ENCODE measurements around the gene TMUB1. TPM values are rescaled to one million over a fixed set of nuclear protein-coding genes. Genes with fewer than 3 reads are reported as not detected.

The TMUB1 gene
- polyA plus RNA-seq, 2 of the 4 experiments (the other 2 are of a cell fraction), result 14.0 to 37.7 TPM

DNA sequence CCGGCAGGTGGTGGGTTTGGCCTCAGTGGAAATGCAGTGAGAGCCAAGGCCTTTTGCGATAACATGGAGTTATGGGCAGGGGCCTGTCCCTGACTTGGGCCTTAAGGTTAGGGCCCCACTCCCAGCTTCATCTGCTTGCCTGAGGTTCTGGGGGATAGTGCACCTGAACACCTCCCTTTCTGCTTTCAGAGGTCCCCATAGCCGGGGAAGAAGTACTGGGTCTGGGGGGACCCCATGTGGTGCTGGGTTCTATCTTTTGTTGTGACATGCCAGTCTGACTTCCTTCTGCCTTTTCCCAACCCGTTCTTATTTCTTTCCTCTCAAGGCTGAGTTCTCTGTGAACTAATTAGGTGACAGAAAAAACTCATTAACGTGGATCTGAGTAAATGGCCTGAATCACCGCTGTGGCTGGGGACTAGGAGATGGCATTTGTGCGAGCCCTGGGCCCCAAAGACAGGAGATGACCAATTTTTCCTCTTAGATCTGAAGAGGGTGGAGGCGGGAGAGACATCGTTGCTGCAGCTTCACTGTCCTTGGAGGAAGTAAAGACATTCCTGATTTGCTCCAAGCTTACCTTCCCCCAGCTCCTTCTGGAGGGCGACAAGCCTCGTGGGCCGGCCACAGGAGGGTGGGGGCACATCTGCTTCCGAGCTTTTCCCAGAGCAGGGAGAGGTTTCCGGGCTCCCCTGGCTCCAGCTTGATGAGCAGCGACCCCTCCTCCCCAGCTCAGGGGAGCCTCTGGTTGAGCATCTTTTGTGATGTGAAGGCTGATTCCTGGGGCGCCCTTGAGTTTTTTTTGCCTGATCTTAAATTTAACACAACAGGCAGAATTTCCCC, 4.9 kb upstream of the TMUB1 start:
- ATAC-seq (no peak), FAIRE-seq (no peak), DNase-seq (ENCODE audit: low read depth in 1 of 2, low spot score in 1 of 2) (no peak)
- POLR2A ChIA-PET, result no interaction called here
- Histone ChIP-seq H3K4me1 (peaks cover 34% of the 10 kb centered on the region), H3K27ac (peak overlapping the region; percentile 84 to 98), H3K4me2 (peak overlapping the region; percentile 97), H3K9me3 (no peaks in the 10 kb centered on the region), H3K4me3 (peak overlapping the region; percentile 86)
- WGBS (ENCODE audit: missing lambda C conversion rate), result 73% methylated on average over 15 of the region's 16 CpGs
- CTCF ChIA-PET, result interaction anchor here (0.7 to 27.1 kb wide), 10 partner anchors 10 to 360 kb away, joined by 3 to 412 read pairs (median 4); no protein-coding TSS in a partner anchor
- TF ChIP-seq, protein P1, sequence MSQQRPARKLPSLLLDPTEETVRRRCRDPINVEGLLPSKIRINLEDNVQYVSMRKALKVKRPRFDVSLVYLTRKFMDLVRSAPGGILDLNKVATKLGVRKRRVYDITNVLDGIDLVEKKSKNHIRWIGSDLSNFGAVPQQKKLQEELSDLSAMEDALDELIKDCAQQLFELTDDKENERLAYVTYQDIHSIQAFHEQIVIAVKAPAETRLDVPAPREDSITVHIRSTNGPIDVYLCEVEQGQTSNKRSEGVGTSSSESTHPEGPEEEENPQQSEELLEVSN (IDR thresholded peaks at IDR 0.05; ENCODE audit: borderline replicate concordance, low read depth), result 0 out of 2 replicates have a peak, but pooled peaks have one; percentile 2
- no peak for TF ChIP-seq EHMT2 (IDR thresholded peaks at IDR 0.05; ENCODE audit: low read depth)

DNA sequence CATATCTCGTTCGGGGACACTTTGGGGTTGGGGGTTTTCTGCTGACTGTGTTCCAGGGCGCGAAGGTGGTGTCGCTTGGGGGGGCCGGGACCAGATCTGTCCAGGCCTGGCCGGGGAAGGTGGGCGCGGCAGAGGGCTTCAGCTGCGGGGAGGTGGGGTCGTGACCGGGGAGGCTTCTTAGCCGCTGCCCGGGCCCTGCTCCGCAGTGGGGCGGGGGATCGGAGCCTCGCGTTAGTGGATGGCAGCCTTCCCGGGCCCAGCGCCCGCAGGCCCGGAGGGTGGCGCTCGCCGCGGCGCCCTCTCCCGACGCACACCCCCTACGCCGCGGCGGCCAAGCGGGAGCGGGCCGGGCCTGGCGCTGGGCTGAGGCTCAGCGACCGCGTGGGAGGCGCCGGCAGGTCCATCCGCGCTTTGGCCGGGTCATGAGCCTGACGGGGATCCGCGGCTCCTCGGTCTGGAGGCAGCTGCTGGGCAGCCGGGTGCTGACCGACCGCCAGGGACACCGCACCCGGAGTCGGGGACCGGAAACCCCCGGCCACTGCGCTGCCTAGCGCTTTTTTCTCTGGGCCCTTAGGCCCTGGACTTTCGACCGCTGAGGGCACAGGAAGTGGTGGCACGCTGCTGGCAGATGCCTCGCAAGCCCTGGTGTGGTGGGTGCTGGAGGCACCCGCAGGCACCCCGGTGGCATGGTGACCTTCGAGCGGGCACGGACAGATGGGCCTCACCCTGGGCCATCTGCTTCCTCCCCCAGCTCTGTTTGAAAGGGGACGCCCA, 4.1 kb upstream of the TMUB1 start:
- TF ChIP-seq, protein P2, sequence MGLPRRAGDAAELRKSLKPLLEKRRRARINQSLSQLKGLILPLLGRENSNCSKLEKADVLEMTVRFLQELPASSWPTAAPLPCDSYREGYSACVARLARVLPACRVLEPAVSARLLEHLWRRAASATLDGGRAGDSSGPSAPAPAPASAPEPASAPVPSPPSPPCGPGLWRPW (IDR thresholded peaks at IDR 0.05), result no peak
- TF ChIP-seq ZC3H11A (IDR thresholded peaks at IDR 0.05) (no peak), HDAC2 (IDR thresholded peaks at IDR 0.05) (0 out of 2 replicates have a peak, but pooled peaks have one; percentile 27), FOSL2 (IDR thresholded peaks at IDR 0.05) (no peak), FOSL2 (CRISPR knock-in tag; IDR thresholded peaks at IDR 0.05) (peak; percentile 17; the same call in 1 of the 2 replicates), JUNB (IDR thresholded peaks at IDR 0.05) (no peak), PHF8 (IDR thresholded peaks at IDR 0.05; ENCODE audit: borderline replicate concordance, low read depth) (0 out of 2 replicates have a peak, but pooled peaks have one; percentile 21), SMC3 (IDR thresholded peaks at IDR 0.05) (peak; percentile 36; the same call in 1 of the 3 replicates), RAD21 (conservative IDR thresholded peaks at IDR 0.05 in 1 of 2, IDR thresholded peaks at IDR 0.05 in 1 of 2) (peak in 1 of 2 experiments; percentile 29; a peak in 1 of 5 replicates), BHLHE40 (IDR thresholded peaks at IDR 0.05; ENCODE audit: low read depth, low read length) (no peak), JUN (IDR thresholded peaks at IDR 0.05) (peak in 1 of 2 experiments; percentile 39; a peak in 1 of 5 replicates), POLR2A (IDR thresholded peaks at IDR 0.05; ENCODE audit: low read length) (peak; percentile 34)
- TF ChIP-seq, protein P3, sequence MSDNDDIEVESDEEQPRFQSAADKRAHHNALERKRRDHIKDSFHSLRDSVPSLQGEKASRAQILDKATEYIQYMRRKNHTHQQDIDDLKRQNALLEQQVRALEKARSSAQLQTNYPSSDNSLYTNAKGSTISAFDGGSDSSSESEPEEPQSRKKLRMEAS (IDR thresholded peaks at IDR 0.05), result peak; percentile 38
- TF ChIP-seq, protein P1 (IDR thresholded peaks at IDR 0.05; ENCODE audit: borderline replicate concordance, low read depth), result 0 out of 2 replicates have a peak, but pooled peaks have one; percentile 1
- TF ChIP-seq, protein P4, sequence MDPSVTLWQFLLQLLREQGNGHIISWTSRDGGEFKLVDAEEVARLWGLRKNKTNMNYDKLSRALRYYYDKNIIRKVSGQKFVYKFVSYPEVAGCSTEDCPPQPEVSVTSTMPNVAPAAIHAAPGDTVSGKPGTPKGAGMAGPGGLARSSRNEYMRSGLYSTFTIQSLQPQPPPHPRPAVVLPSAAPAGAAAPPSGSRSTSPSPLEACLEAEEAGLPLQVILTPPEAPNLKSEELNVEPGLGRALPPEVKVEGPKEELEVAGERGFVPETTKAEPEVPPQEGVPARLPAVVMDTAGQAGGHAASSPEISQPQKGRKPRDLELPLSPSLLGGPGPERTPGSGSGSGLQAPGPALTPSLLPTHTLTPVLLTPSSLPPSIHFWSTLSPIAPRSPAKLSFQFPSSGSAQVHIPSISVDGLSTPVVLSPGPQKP (IDR thresholded peaks at IDR 0.05; ENCODE audit: low read depth, low read length), result no peak
- TF ChIP-seq, protein P5, sequence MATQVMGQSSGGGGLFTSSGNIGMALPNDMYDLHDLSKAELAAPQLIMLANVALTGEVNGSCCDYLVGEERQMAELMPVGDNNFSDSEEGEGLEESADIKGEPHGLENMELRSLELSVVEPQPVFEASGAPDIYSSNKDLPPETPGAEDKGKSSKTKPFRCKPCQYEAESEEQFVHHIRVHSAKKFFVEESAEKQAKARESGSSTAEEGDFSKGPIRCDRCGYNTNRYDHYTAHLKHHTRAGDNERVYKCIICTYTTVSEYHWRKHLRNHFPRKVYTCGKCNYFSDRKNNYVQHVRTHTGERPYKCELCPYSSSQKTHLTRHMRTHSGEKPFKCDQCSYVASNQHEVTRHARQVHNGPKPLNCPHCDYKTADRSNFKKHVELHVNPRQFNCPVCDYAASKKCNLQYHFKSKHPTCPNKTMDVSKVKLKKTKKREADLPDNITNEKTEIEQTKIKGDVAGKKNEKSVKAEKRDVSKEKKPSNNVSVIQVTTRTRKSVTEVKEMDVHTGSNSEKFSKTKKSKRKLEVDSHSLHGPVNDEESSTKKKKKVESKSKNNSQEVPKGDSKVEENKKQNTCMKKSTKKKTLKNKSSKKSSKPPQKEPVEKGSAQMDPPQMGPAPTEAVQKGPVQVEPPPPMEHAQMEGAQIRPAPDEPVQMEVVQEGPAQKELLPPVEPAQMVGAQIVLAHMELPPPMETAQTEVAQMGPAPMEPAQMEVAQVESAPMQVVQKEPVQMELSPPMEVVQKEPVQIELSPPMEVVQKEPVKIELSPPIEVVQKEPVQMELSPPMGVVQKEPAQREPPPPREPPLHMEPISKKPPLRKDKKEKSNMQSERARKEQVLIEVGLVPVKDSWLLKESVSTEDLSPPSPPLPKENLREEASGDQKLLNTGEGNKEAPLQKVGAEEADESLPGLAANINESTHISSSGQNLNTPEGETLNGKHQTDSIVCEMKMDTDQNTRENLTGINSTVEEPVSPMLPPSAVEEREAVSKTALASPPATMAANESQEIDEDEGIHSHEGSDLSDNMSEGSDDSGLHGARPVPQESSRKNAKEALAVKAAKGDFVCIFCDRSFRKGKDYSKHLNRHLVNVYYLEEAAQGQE (IDR thresholded peaks at IDR 0.05), result peak; percentile 36; the same call in 1 of the 2 replicates
- TF ChIP-seq, protein P6, sequence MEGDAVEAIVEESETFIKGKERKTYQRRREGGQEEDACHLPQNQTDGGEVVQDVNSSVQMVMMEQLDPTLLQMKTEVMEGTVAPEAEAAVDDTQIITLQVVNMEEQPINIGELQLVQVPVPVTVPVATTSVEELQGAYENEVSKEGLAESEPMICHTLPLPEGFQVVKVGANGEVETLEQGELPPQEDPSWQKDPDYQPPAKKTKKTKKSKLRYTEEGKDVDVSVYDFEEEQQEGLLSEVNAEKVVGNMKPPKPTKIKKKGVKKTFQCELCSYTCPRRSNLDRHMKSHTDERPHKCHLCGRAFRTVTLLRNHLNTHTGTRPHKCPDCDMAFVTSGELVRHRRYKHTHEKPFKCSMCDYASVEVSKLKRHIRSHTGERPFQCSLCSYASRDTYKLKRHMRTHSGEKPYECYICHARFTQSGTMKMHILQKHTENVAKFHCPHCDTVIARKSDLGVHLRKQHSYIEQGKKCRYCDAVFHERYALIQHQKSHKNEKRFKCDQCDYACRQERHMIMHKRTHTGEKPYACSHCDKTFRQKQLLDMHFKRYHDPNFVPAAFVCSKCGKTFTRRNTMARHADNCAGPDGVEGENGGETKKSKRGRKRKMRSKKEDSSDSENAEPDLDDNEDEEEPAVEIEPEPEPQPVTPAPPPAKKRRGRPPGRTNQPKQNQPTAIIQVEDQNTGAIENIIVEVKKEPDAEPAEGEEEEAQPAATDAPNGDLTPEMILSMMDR (IDR thresholded peaks at IDR 0.05), result peak; percentile 54
- Histone ChIP-seq H3K4me2 (peak overlapping the region; percentile 97), H3K9me3 (no peaks in the 10 kb centered on the region), H3K4me1 (peaks cover 36% of the 10 kb centered on the region), H3K27ac (peak overlapping the region; percentile 84 to 98), H3K4me3 (peak overlapping the region; percentile 86)
- CTCF ChIA-PET, result interaction anchor here (0.7 to 27.1 kb wide), 13 partner anchors 9 to 361 kb away, joined by 3 to 412 read pairs (median 4); no protein-coding TSS in a partner anchor
- FAIRE-seq (no peak), DNase-seq (ENCODE audit: low read depth in 1 of 2, low spot score in 1 of 2) (peak in 1 of 2 experiments; percentile 53), ATAC-seq (peak; percentile 47 to 61)
- POLR2A ChIA-PET, result no interaction called here
- WGBS (ENCODE audit: missing lambda C conversion rate), result 2% methylated on average over 15 of the region's 70 CpGs
